Hepatocyte (in vitro differentiated cells): ENCODE measurements around the gene LPAR1. TPM values are rescaled to one million over a fixed set of nuclear protein-coding genes. Genes with fewer than 3 reads are reported as not detected.

Source experiments
- DNase-seq: peaks from one replicate; pipeline ENCODE4 v3.0.0-alpha.2; 2016; ENCODE audit warnings: low spot score
- H2AFZ ChIP-seq: fragments of 200-600 bp; sonication (generic); 2 replicates; pipeline ENCODE4 v1.6.0; 2016; ENCODE audit warnings: antibody characterized with exemption, mild to moderate bottlenecking
- H3K27ac ChIP-seq: fragments of 200-600 bp; sonication (generic); 2 replicates; pipeline ENCODE4 v1.5.1; 2016; ENCODE audit warnings: mild to moderate bottlenecking
- H3K27me3 ChIP-seq: fragments of 200-600 bp; sonication (generic); 2 replicates; pipeline ENCODE4 v1.6.1; 2016
- H3K36me3 ChIP-seq: fragments of 200-600 bp; sonication (generic); replicated peaks from 2 replicates; pipeline ENCODE4 v1.5.1; 2016; ENCODE audit warnings: low read depth; ENCODE audit not compliant: insufficient read depth
- H3K4me1 ChIP-seq: fragments of 200-600 bp; sonication (generic); 2 replicates; pipeline ENCODE4 v1.5.1; 2016; ENCODE audit warnings: mild to moderate bottlenecking, moderate library complexity; ENCODE audit not compliant: insufficient read depth
- H3K4me2 ChIP-seq: fragments of 200-600 bp; sonication (generic); 2 replicates; pipeline ENCODE4 v1.6.0; 2016
- H3K4me3 ChIP-seq: fragments of 200-600 bp; sonication (generic); 2 replicates; pipeline ENCODE4 v1.5.1; 2016; ENCODE audit warnings: mild to moderate bottlenecking
- H3K79me2 ChIP-seq: fragments of 200-600 bp; sonication (generic); 2 replicates; pipeline ENCODE4 v1.6.0; 2017; ENCODE audit warnings: mild to moderate bottlenecking
- H3K9me2 ChIP-seq: fragments of 200-600 bp; sonication (generic); replicated peaks from 2 replicates; pipeline ENCODE4 v1.6.0; 2017; ENCODE audit warnings: mild to moderate bottlenecking; ENCODE audit not compliant: insufficient read depth
- H3K9me3 ChIP-seq: fragments of 200-600 bp; sonication (generic); 2 replicates; pipeline ENCODE4 v1.5.1; 2016; ENCODE audit warnings: low read depth, mild to moderate bottlenecking
- H4K20me1 ChIP-seq: fragments of 200-600 bp; sonication (generic); 2 replicates; pipeline ENCODE4 v1.6.0; 2016; ENCODE audit warnings: mild to moderate bottlenecking; ENCODE audit not compliant: insufficient read depth, poor library complexity, severe bottlenecking
- EZH2 ChIP-seq: fragments of 200-600 bp; sonication (generic); IDR thresholded peaks from 2 replicates; pipeline ENCODE4 v1.6.1; 2016; ENCODE audit warnings: antibody characterized with exemption, mild to moderate bottlenecking, borderline replicate concordance
- EZH2phosphoT487 ChIP-seq: fragments of 200-600 bp; sonication (generic); IDR thresholded peaks from one replicate; pipeline ENCODE4 v1.6.1; 2018; ENCODE audit warnings: antibody characterized with exemption, mild to moderate bottlenecking, low read depth, moderate library complexity; ENCODE audit not compliant: unreplicated experiment, severe bottlenecking
- WGBS: methylation state at CpG from one replicate; pipeline ENCODE4 v1.1.6; 2016; ENCODE audit warnings: low lambda C conversion rate; ENCODE audit errors: missing lambda C conversion rate; 5-methylcytosine and 5-hydroxymethylcytosine counted together
- polyA plus RNA-seq: library from polyadenylated mRNA; unstranded; fragments of >200 nt; fragmentation: Nextera tagmentation; extraction: Ambion mirVana; gene quantifications from 2 replicates; pipeline ENCODE4 v1.2.1, GENCODE V29; 2016
- total RNA-seq: library from RNA; depleted of rRNA; stranded (reverse); fragments of >200 nt; gene quantifications from 2 replicates; pipeline ENCODE4 v1.2.3, GENCODE V29; 2014
- TF ChIP-seq, protein P1 (sequence below): fragments of 200-600 bp; sonication (generic); IDR thresholded peaks from 2 replicates; pipeline ENCODE4 v1.5.1; 2016; ENCODE audit warnings: antibody characterized with exemption, mild to moderate bottlenecking; ENCODE audit not compliant: poor library complexity

The LPAR1 gene
- total and polyA plus RNA-seq, 2 experiments from 2014 or later: 20.2 to 36.8 TPM

DNA sequence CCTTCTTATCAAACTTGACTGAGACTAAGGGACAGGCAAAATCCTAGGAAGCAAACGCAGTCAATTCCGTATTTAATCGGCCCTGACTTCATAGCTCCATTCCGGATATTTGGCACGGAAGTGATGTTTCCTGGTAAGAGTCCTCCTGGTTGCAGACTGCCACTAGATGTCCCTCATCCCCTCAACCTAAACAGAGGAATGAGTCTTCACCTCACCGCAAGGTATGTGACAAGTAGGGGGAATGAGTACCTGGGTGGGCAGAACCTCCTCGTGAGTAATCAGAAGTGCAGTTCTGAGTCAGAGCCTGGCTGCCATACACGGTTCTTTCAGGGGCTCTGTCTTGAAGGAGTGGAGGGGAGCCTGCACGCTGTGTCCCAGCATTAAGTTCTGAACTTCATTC lies 196.1 kb downstream of the LPAR1 start:
- Histone ChIP-seq H3K27me3 (no peaks in the 10 kb centered on the region), H3K4me3 (no peak overlapping the region), H3K9me3 (no peaks in the 10 kb centered on the region), H3K27ac (no peak overlapping the region), H3K79me2 (no peaks in the 10 kb centered on the region), H2AFZ (no peak overlapping the region), H3K4me1 (no peaks in the 10 kb centered on the region), H3K36me3 (no peaks in the 10 kb centered on the region), H3K4me2 (no peak overlapping the region), H3K9me2 (no peaks in the 10 kb centered on the region), H4K20me1 (no peaks in the 10 kb centered on the region)
- TF ChIP-seq EZH2phosphoT487 (no peak), EZH2 (no peak)
- TF ChIP-seq, protein P1, sequence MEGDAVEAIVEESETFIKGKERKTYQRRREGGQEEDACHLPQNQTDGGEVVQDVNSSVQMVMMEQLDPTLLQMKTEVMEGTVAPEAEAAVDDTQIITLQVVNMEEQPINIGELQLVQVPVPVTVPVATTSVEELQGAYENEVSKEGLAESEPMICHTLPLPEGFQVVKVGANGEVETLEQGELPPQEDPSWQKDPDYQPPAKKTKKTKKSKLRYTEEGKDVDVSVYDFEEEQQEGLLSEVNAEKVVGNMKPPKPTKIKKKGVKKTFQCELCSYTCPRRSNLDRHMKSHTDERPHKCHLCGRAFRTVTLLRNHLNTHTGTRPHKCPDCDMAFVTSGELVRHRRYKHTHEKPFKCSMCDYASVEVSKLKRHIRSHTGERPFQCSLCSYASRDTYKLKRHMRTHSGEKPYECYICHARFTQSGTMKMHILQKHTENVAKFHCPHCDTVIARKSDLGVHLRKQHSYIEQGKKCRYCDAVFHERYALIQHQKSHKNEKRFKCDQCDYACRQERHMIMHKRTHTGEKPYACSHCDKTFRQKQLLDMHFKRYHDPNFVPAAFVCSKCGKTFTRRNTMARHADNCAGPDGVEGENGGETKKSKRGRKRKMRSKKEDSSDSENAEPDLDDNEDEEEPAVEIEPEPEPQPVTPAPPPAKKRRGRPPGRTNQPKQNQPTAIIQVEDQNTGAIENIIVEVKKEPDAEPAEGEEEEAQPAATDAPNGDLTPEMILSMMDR: peak; percentile 20
- 80% methylated on average over 9 of the region's 9 CpGs for WGBS
- peak; percentile 15 for DNase-seq

DNA sequence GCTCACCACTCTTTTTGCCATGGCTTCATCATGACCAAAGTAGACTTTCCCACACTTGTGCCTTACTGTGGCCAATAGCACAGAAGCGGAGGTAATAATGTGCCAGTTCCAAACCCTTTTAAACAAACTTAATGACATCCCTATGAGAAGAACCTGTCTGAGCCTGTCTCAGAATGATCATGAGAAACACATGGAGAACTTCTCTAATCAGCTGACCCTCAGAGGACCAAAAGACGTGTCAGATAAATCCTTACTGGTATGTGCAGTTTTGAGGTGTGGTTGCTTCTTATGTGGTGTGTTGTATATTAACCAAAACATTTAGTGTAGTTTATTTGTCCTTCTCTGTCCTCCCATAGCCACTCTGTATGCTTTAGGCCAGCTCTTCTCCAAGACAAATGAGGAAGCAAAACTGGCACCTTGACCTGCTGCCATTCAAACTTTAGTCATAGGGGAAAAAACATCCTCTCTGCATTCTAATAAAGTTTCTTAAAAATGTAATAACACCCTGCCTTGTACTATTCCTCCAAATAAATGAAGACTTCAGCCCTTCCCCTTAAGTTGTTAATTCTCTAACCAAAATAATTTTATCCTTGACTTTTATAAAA lies 200.8 kb downstream of the LPAR1 start:
- H3K27ac ChIP-seq: no peak overlapping the region
- no peak overlapping the region for H3K4me3 ChIP-seq
- no peaks in the 10 kb centered on the region for H3K9me3 ChIP-seq
- no peaks in the 10 kb centered on the region for H4K20me1 ChIP-seq
- TF ChIP-seq, protein P1: no peak
- TF ChIP-seq EZH2phosphoT487 (no peak), EZH2 (no peak)
- no peaks in the 10 kb centered on the region for H3K4me1 ChIP-seq
- no peak overlapping the region for H2AFZ ChIP-seq
- no peak overlapping the region for H3K4me2 ChIP-seq
- no peak for DNase-seq
- no peaks in the 10 kb centered on the region for H3K27me3 ChIP-seq
- H3K79me2 ChIP-seq: no peaks in the 10 kb centered on the region
- H3K36me3 ChIP-seq: no peaks in the 10 kb centered on the region
- H3K9me2 ChIP-seq: no peaks in the 10 kb centered on the region
- 83% methylated on average over 2 of the region's 2 CpGs for WGBS

DNA sequence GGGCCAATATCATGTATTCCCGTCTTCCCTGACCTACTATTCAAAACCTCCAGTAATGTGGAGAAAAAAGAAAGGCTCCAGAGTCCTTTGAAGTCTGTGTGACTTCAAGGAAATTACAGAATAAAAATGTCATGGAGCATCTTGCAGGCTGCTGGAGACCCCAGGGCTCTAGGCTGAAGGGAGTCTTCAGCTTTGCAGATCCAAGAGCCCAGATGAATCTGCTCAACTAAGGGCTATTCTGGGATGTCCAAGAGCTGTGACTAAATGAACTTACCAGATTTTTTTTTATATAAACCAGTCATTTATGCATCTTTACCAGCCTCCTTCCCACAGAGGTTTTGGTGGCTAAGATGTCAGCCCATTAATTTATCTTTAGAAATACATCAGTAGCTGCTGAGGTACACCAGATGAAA lies 202.4 kb downstream of the LPAR1 start:
- H3K27me3 ChIP-seq: no peaks in the 10 kb centered on the region
- H4K20me1 ChIP-seq: no peaks in the 10 kb centered on the region
- no peak overlapping the region for H3K4me3 ChIP-seq
- H3K4me1 ChIP-seq: no peaks in the 10 kb centered on the region
- no peaks in the 10 kb centered on the region for H3K9me2 ChIP-seq
- DNase-seq: no peak
- no peak overlapping the region for H2AFZ ChIP-seq
- H3K36me3 ChIP-seq: no peaks in the 10 kb centered on the region
- TF ChIP-seq EZH2 (no peak), EZH2phosphoT487 (no peak)
- TF ChIP-seq, protein P1: no peak
- no peaks in the 10 kb centered on the region for H3K79me2 ChIP-seq
- H3K4me2 ChIP-seq: no peak overlapping the region
- H3K27ac ChIP-seq: no peak overlapping the region
- 59% methylated on average over 1 of the region's 1 CpG for WGBS
- no peaks in the 10 kb centered on the region for H3K9me3 ChIP-seq

DNA sequence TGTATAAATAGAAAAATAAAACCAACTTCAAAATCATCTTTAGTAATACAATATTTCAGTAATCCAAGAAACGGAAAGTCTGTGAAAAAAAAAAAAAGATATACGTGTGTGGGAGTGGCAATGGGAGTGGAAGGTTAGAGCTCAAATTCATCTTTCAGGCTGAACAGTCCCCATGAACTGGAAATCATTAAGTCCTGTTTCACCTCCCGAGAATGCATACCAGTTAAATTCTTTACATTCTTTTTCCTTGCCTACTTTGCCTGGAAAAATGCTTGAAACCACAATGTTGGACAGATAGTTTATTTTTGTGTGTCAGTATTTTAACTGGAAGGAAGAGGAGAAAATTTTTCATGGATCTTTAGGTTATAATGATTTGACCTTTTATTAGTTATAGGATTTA lies 202.9 kb downstream of the LPAR1 start:
- H3K9me2 ChIP-seq: no peaks in the 10 kb centered on the region
- no peaks in the 10 kb centered on the region for H3K9me3 ChIP-seq
- no peaks in the 10 kb centered on the region for H4K20me1 ChIP-seq
- H3K4me1 ChIP-seq: no peaks in the 10 kb centered on the region
- WGBS: 42% methylated on average over 3 of the region's 3 CpGs
- H2AFZ ChIP-seq: no peak overlapping the region
- H3K4me3 ChIP-seq: no peak overlapping the region
- no peak overlapping the region for H3K4me2 ChIP-seq
- no peaks in the 10 kb centered on the region for H3K79me2 ChIP-seq
- H3K36me3 ChIP-seq: no peaks in the 10 kb centered on the region
- no peak for DNase-seq
- no peak overlapping the region for H3K27ac ChIP-seq
- H3K27me3 ChIP-seq: no peaks in the 10 kb centered on the region
- TF ChIP-seq, protein P1: no peak
- TF ChIP-seq EZH2phosphoT487 (no peak), EZH2 (no peak)
